GM12891 (cell line): ENCODE data around the gene AP1M2.
A peak's percentile ranks its signal among the peaks of the same experiment; 100 is the strongest.

Experiments
- DNase-seq: peaks from one replicate; pipeline ENCODE4 v3.0.0; 2011; ENCODE audit warnings: low spot score; ENCODE audit not compliant: insufficient read length
- FAIRE-seq: peaks from 2 replicates; lab custom pipeline; 2011; peaks lifted over from hg19 to GRCh38; lab: Jason Lieb, UNC
- PAX5 ChIP-seq: IDR thresholded peaks from 2 replicates; pipeline ENCODE4 v1.6.1; 2011; ENCODE audit warnings: low read length, moderate library complexity, mild to moderate bottlenecking; ENCODE audit not compliant: insufficient read depth, severe bottlenecking
- POLR2A ChIP-seq: IDR thresholded peaks from 2 replicates; pipeline ENCODE4 v1.6.1; 2011; ENCODE audit warnings: low read depth, low read length, control low read depth
- POLR2AphosphoS5 ChIP-seq: IDR thresholded peaks from 2 replicates; pipeline ENCODE4 v1.6.1; 2011; ENCODE audit warnings: low read depth, low read length, control low read depth
- POU2F2 ChIP-seq: IDR thresholded peaks from 2 replicates; pipeline ENCODE4 v1.6.1; 2011; ENCODE audit warnings: low read depth, mild to moderate bottlenecking, control low read depth, low read length, moderate library complexity
- SPI1 ChIP-seq: IDR thresholded peaks from 2 replicates; pipeline ENCODE4 v1.6.1; 2011; ENCODE audit warnings: low read depth, low read length, control low read depth
- TAF1 ChIP-seq: IDR thresholded peaks from 2 replicates; pipeline ENCODE4 v1.6.1; 2011; ENCODE audit warnings: low read depth, low read length, control low read depth

Gene AP1M2

DNA sequence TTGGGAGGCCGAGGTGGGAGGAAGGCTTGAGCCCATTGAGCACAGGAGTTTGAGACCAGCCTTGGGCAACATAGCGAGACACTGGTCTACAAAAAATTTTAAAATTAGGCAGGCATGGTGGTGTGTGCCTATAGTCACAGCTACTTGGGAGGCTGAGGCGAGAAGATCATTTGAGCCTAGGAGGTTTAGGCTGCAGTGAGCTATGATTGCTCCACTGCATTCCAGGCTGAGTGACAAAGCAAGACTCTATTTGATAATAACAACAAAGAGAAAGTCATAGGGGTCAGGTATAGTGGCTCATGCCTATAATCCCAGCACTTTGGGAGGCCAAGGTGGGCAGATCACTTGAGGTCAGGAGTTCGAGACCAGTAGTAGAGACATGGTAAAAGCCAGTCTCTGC is 33.7 kb upstream of the AP1M2 start:
- no peak for FAIRE-seq
- DNase-seq = no peak
- TF ChIP-seq PAX5 = no peak
- no peak for TF ChIP-seq POU2F2
- no peak for TF ChIP-seq POLR2A
- TF ChIP-seq SPI1 = no peak
- no peak for TF ChIP-seq POLR2AphosphoS5
- TF ChIP-seq TAF1 = no peak

- no peak for TF ChIP-seq PAX5
- no peak for TF ChIP-seq TAF1
- no peak for TF ChIP-seq SPI1
- no peak for TF ChIP-seq POLR2AphosphoS5
- TF ChIP-seq POLR2A = no peak
- TF ChIP-seq POU2F2 = no peak
- FAIRE-seq (no peak), DNase-seq (no peak)
Measured at GRCh38 chr19:10618846-10619245, 31.7 kb upstream of the AP1M2 start.

GRCh38 chr19:10617409-10618121 is 30.5 kb upstream of the AP1M2 start:
- TF ChIP-seq SPI1 (no peak), POLR2AphosphoS5 (no peak), PAX5 (no peak), POLR2A (no peak), TAF1 (no peak), POU2F2 (no peak)
- DNase-seq = no peak
- FAIRE-seq = no peak

GRCh38 chr19:10615429-10616023 is 28.4 kb upstream of the AP1M2 start:
- TF ChIP-seq TAF1 = no peak
- TF ChIP-seq SPI1 = no peak
- no peak for TF ChIP-seq PAX5
- TF ChIP-seq POLR2A = no peak
- TF ChIP-seq POU2F2 = no peak
- TF ChIP-seq POLR2AphosphoS5 = no peak
- DNase-seq (no peak), FAIRE-seq (no peak)

- FAIRE-seq (no peak), DNase-seq (no peak)
- TF ChIP-seq POU2F2 (no peak), PAX5 (no peak), TAF1 (no peak), POLR2A (no peak), SPI1 (no peak), POLR2AphosphoS5 (no peak)
Measured at GRCh38 chr19:10612499-10613119, 25.5 kb upstream of the AP1M2 start.

- DNase-seq (no peak), FAIRE-seq (no peak)
- TF ChIP-seq PAX5 (no peak), POLR2A (no peak), POU2F2 (no peak), SPI1 (no peak), POLR2AphosphoS5 (no peak)
Measured at GRCh38 chr19:10611907-10612306, 24.8 kb upstream of the AP1M2 start.

- FAIRE-seq = no peak
- no peak for TF ChIP-seq SPI1
- TF ChIP-seq POLR2A = no peak
- peak; percentile 49 for DNase-seq
Measured at GRCh38 chr19:10604460-10604980, 17.4 kb upstream of the AP1M2 start.

GRCh38 chr19:10603873-10604459 is 16.9 kb upstream of the AP1M2 start:
- DNase-seq (peak; percentile 30), FAIRE-seq (peak; percentile 78)
- TF ChIP-seq TAF1 (no peak), SPI1 (peak; percentile 82)

GRCh38 chr19:10603084-10603872 is 16.2 kb upstream of the AP1M2 start:
- DNase-seq (peak; percentile 35), FAIRE-seq (peak; percentile 48)
- TF ChIP-seq TAF1 (peak; percentile 6; the same call in 1 of the 2 replicates), SPI1 (no peak), PAX5 (no peak), POU2F2 (peak; percentile 59; the same call in 1 of the 2 replicates), POLR2AphosphoS5 (no peak), POLR2A (peak; percentile 28; the same call in 1 of the 2 replicates)
